HG02852 (cell line): ENCODE data around the gene SERPINA5.
"Not testable (repeated sequence)": the region's sequence is repeated elsewhere in the genome, so short reads cannot be mapped to it uniquely, and the experiment has no call there.

Experiments used
- ATAC-seq: cut with Tn5 transposase; IDR thresholded peaks from one replicate; pipeline ENCODE4 v1.9.1; 2021; ENCODE audit warnings: mild to moderate bottlenecking, moderate library complexity; ENCODE audit not compliant: unreplicated experiment

The SERPINA5 gene

GRCh38 chr14:94621358-94622134 is 40.3 kb downstream of the SERPINA5 start:
- no peak for ATAC-seq

- no peak for ATAC-seq
Observed at GRCh38 chr14:94622653-94623421, 41.6 kb downstream of the SERPINA5 start.

- no peak for ATAC-seq
Observed at GRCh38 chr14:94623422-94623809, 42.2 kb downstream of the SERPINA5 start.

- ATAC-seq, result no peak
Observed at GRCh38 chr14:94623856-94624499, 42.8 kb downstream of the SERPINA5 start.

DNA sequence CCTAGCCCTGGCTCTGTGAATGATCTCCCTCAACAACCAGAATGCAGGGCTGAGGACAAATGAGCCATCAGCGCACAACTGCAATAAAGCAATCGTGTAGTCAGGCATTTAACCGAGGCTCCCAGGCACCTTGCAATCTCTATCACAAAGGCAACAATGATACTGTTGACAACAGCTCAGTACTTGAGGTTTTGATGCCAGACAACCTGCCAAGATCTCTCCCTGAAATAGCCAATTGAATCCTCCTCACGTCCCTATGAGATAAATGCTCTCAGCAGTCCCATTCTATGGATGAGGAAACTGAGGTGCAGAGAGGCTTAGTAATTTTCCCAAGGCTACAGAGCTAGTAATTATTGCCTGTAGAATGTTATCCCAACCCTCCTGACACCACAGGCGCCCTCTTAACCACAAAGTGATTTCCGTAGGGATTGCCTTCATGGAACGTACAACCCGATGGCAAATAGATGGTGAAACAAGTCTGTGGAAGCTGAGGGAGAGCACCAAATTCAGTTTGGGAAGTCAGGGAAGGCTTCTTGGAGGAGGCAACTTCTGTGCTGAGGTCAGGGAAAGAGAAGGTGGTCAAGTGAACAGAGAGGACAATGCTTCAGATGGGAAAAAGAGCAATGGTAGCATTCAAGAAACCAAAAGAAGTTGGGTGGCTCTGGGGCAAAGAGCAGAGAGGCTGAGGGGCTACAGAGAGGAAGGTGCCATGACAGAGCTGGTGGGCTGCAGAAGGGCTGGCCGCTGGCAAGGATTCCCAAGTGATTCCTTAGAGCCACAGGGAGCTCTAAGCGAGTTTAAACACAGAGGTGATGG is 43.5 kb downstream of the SERPINA5 start:
- ATAC-seq, result no peak

DNA sequence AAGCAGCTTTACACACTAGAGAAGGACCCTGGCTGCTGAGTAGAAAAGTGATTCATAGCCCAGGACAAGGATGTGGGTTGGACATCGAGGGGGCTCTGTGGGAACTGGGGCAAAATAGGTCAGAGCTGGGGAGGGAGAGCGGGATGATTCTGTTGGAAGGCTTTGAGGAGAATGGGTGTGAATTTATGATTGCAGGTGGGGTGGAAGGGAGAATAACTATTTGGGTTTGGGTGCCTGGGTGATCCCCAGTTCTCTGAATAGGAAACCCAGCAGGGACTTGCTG is 44.1 kb downstream of the SERPINA5 start:
- ATAC-seq, result no peak

- ATAC-seq, result no peak
Observed at GRCh38 chr14:94628578-94628977, 47.4 kb downstream of the SERPINA5 start.

DNA sequence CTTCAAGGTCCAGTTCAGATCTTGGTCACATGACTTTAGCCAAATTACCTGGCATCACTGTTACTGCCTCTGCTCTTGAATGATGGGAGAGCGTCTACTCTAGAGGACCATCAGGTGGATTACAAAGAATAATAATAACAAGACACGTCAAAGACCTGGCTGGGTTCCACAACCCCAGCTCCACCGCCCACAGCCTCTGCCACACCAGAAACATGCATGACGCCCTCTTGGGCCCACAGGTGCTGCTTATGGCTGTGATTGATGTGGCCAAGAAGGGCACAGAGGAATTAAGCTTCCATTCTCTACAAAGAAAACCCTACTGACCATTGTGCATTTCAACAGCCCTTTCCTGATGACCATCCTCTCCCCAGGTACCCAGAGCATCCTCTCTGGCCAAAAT is 49.2 kb downstream of the SERPINA5 start:
- no peak for ATAC-seq

DNA sequence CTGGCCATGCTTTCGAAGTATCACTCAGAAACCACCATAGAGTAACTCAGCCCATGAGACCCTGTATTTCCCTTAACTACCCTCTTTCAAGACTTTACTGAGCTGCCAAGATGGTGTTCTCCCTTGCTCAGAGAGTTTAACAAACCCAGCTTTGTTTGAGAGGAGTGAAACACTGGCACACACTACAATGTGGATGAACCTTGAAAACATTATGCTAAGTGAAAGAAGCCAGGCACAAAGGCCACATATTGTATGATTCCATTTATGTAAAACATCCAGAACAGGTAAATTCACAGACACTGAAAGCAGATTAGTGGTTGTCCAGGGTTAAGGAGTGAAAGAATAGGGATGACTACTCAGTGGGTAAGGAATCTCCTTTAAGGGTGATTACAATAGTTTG is 49.8 kb downstream of the SERPINA5 start:
- ATAC-seq, result no peak

DNA sequence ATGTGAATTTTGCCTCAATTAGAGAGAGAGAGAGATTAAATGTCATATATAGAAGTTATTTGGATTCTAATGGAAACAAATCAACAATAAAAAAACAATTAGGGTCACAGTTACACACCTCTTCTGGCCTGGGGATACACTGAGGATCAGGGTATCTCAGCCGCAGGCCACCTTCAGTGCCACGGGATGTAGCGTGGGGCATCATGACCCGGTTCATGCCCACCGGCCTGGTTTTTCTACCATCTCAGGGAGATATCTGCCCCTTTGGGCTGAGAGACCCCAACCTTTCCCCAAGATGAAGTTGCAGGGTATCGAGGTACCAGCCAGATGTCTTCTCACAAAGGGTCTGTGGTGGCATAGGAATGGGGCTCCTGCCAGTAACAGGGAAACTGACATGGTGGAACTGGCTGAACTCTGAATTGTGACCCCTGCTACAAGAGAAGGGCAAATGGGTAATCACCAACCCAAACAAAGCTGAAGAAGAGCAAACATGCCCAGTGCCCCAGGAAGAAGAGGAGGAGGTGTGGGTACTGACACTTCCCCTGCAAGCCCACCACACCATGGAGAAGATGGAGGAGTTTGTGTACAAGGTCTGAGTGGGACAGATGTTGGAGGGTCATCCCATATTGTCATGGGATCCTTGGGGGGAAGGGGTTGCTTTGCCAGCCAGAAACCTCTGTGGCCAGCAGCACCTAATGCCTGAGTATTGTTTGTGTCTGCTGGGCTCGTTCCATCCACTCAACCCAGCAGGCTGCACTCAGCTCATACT is 50.5 kb downstream of the SERPINA5 start:
- ATAC-seq, result no peak

GRCh38 chr14:94632305-94632590 is 51.0 kb downstream of the SERPINA5 start:
- no peak for ATAC-seq

GRCh38 chr14:94633121-94633520 is 51.9 kb downstream of the SERPINA5 start:
- no peak for ATAC-seq

DNA sequence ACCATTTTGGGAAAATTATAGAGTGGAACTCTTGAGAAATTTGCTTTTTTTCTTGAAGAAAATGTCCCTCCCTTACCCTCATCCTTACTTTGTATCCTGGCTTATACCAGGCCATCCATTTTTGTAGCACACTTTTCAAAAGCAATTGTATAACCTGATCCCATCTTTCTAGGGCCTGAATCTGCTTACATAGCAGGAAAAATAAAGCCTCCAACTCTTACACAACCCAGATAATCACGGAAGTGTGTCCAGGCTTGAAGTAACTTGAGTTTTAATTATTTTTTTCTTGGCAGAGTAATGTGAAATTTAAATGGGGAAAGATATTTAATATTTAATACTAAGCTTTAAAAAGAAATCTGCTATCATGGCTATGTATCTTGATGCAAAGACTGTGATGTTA is 53.9 kb downstream of the SERPINA5 start:
- no peak for ATAC-seq

- no peak for ATAC-seq
Observed at GRCh38 chr14:94636744-94637412, 55.7 kb downstream of the SERPINA5 start.

- not testable (repeated sequence) for ATAC-seq
Observed at GRCh38 chr14:94637814-94638213, 56.6 kb downstream of the SERPINA5 start.

- no peak for ATAC-seq
Observed at GRCh38 chr14:94638339-94638738, 57.1 kb downstream of the SERPINA5 start.

DNA sequence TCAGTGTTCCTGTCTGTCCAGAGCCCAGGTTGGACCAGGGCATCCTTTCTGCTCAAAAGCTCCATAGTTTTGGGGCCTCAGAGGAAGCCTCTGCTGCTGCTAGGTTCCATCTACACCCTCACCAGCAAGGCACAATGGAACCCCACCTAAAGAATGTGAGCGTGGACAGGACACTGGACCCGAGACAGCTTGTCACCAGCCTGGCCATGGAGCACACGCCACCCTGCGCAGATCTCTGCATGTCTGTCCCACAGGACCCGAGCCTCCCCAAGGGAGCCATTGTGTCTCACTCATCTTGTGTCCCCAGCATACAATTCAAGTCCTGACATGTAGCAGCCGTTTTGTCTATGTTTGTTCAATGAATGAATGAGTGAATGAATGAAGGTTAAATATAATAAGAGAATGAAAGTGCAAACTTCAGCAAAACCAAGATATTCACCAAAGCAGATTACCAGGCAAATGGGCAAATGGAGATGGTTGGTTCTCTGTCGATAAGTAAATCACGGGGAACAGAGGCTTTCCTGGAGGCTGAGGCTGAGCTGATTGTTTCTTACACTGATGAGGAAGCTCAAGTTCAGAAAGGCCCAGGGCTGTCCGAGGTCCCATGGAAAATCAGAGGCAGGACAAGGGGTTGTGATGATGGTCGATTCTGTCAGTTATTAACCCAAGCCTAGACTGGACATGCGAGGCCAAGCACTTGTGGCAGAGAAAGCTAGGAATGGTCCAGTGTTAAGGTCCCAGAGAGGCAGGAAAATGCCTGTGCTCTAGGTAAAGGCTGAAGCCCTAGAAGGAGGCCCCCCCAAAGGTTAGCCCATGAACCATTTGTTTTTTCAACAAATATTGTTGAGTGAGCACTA is 58.0 kb downstream of the SERPINA5 start:
- ATAC-seq, result no peak

DNA sequence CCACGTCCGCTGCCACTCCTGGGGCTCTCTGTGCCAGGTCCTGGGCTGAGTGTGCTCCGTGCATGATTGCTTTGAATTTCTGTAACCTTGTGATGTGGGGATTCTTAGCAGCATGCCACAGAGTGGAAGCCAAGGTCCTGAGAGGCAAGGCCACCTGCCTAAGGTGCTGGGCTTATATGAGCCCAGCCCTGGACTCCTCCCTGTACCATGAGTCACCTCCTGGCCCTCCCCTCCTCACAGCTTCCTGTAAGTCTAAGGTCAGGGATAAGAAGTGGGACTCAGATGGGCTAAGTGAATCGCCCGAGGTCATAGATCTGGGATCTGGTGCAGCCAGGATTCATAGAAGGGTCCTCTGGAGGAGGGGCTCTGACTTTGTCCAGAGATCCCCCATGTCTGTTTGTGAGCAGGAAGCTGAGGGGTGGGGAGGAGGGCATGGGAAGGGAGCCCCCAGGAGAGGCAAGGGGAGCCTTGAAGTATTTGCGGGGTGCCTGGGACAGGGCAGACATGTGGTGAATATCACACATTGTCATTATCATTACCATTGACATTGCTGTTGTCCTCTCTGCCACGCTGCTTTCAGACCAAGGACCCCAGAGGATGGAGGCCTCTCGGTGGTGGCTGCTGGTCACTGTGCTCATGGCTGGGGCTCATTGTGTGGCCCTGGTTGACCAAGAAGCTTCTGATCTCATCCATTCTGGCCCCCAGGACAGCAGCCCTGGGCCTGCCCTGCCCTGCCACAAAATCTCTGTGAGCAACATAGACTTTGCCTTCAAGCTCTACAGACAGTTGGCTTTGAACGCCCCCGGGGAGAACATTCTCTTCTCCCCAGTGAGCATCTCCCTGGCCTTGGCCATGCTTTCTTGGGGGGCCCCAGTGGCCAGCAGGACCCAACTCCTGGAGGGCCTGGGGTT is 59.8 kb downstream of the SERPINA5 start:
- no peak for ATAC-seq
